Activated B cell treated with CpG ODN at 0.5 μM for 24 hours (primary cell): Measurements from ENCODE around the gene SEPHS1. TPM values are rescaled to one million over a fixed set of nuclear protein-coding genes. Genes with fewer than 3 reads are reported as not detected.
A peak's percentile ranks its signal among the peaks of the same experiment; 100 is the strongest.
"Not testable (repeated sequence)": the region's sequence is repeated elsewhere in the genome, so short reads cannot be mapped to it uniquely, and the experiment has no call there.

Experiments
- ATAC-seq: fragments of 200-7000 bp; cut with Tn5 transposase; one replicate; pipeline ENCODE4 v1.10.0; 2021; ENCODE audit warnings: low read depth, mild to moderate bottlenecking, moderate library complexity
- CTCF ChIA-PET: fragments of 350-600 bp; sonication (Branson Sonifier 250); formaldehyde crosslinking; loops from one replicate; lab custom pipeline; 2021; ENCODE audit warnings: antibody characterized with exemption; lab: Charles Lee
- POLR2A ChIA-PET: fragments of 350-600 bp; sonication (Branson Sonifier 250); formaldehyde crosslinking; loops from one replicate; lab custom pipeline; 2021; ENCODE audit warnings: antibody characterized with exemption; lab: Charles Lee
- DNase-seq: peaks from one replicate; pipeline ENCODE4 v3.0.0; 2022
- H3K27ac Mint-ChIP-seq: one replicate; pipeline ENCODE4 v1.8.0; 2020; ENCODE audit warnings: mixed read lengths
- H3K27me3 Mint-ChIP-seq: one replicate; pipeline ENCODE4 v1.8.0; 2021; ENCODE audit warnings: mixed read lengths
- H3K36me3 Mint-ChIP-seq: one replicate; pipeline ENCODE4 v1.8.0; 2021; ENCODE audit warnings: low read depth, mixed read lengths
- H3K4me1 Mint-ChIP-seq: one replicate; pipeline ENCODE4 v1.8.0; 2021; ENCODE audit warnings: mixed read lengths
- H3K4me3 Mint-ChIP-seq: one replicate; pipeline ENCODE4 v1.8.0; 2020; ENCODE audit warnings: mild to moderate bottlenecking, mixed read lengths
- H3K9me3 Mint-ChIP-seq: one replicate; pipeline ENCODE4 v1.8.0; 2020; ENCODE audit warnings: mixed read lengths
- intact Hi-C: fragments of 100-400 bp; cut with micrococcal nuclease; formaldehyde crosslinking; loops from one replicate; pipeline ENCODE4 v1.15.1; 2024
- total RNA-seq: library from RNA; stranded (reverse); gene quantifications from 2 replicates; pipeline ENCODE4 v1.2.3, GENCODE V29; 2022
- TF ChIP-seq, protein P1 (sequence below): fragments of 200-600 bp; IDR thresholded peaks from one replicate; pipeline ENCODE4 v1.8.0; 2022; ENCODE audit warnings: antibody characterized with exemption, mild to moderate bottlenecking

SEPHS1 gene
- total RNA-seq, 1 donor from 2014 or later, result 36.7 TPM

DNA sequence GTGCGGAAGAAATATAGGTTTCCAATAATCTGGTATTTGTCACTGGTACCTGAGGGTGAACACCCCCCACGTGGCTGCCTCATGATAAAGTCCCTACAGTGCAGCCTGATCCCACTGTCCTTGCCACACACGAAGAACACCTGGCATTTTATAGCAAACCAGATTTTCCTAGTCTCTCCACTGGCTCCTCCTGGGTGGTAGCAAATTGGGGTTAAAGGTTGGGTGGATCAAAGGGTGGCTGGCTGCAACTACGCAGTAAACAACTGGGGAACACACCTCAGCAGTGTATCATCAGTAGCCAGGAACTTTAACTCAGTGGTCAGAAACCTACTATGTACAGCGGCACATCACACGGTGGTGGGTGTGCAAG lies 10.3 kb downstream of the SEPHS1 start:
- intact Hi-C loops, result no loop called here
- ATAC-seq (no peak), DNase-seq (no peak)
- Mint-ChIP-seq H3K36me3 (peaks cover 47% of the 10 kb centered on the region), H3K4me1 (peaks cover 17% of the 10 kb centered on the region), H3K4me3 (no peak overlapping the region), H3K9me3 (no peaks in the 10 kb centered on the region), H3K27me3 (no peaks in the 10 kb centered on the region), H3K27ac (no peak overlapping the region)
- ChIA-PET POLR2A (no interaction called here), CTCF (no interaction called here)
- TF ChIP-seq, protein P1, sequence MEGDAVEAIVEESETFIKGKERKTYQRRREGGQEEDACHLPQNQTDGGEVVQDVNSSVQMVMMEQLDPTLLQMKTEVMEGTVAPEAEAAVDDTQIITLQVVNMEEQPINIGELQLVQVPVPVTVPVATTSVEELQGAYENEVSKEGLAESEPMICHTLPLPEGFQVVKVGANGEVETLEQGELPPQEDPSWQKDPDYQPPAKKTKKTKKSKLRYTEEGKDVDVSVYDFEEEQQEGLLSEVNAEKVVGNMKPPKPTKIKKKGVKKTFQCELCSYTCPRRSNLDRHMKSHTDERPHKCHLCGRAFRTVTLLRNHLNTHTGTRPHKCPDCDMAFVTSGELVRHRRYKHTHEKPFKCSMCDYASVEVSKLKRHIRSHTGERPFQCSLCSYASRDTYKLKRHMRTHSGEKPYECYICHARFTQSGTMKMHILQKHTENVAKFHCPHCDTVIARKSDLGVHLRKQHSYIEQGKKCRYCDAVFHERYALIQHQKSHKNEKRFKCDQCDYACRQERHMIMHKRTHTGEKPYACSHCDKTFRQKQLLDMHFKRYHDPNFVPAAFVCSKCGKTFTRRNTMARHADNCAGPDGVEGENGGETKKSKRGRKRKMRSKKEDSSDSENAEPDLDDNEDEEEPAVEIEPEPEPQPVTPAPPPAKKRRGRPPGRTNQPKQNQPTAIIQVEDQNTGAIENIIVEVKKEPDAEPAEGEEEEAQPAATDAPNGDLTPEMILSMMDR, result no peak

DNA sequence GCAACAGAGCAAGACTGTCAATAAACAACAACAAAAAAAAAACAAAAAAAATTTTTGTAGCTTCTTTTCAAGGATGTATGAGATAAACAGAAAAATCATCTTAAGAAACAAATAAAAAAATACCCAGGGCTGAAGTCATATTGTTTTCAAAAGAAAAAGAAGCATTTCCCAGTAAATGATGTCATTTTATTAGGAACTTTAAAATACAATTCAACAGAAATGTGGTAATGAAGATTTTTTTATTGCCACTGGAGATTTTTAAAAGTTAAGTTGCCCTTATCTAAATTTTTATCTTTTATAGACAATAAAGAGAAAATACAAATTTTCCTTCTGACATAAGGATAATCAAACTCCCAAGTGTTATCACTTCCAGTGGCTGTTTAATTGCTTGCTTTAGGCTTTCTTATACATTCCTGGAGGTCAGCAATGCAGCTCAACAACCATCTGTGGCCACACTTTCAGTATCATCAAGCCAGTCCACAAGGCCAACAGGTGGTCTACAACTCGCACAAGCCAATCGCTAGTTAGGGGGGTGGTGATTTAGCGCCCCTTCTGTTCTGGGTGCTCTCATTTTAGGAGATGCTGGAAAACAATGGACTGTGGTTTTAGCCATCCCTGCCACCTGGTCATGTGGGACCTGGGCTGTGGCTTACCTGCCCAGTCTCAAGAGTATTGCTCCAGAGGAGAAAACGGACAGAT lies 10.8 kb downstream of the SEPHS1 start:
- DNase-seq (no peak), ATAC-seq (no peak)
- peaks cover 17% of the 10 kb centered on the region for H3K4me1 Mint-ChIP-seq
- H3K27me3 Mint-ChIP-seq, result no peaks in the 10 kb centered on the region
- no peak overlapping the region for H3K4me3 Mint-ChIP-seq
- TF ChIP-seq, protein P1, result no peak
- ChIA-PET CTCF (no interaction called here), POLR2A (no interaction called here)
- H3K9me3 Mint-ChIP-seq, result no peaks in the 10 kb centered on the region
- H3K36me3 Mint-ChIP-seq, result peaks cover 50% of the 10 kb centered on the region
- no peak overlapping the region for H3K27ac Mint-ChIP-seq
- intact Hi-C loops, result no loop called here

DNA sequence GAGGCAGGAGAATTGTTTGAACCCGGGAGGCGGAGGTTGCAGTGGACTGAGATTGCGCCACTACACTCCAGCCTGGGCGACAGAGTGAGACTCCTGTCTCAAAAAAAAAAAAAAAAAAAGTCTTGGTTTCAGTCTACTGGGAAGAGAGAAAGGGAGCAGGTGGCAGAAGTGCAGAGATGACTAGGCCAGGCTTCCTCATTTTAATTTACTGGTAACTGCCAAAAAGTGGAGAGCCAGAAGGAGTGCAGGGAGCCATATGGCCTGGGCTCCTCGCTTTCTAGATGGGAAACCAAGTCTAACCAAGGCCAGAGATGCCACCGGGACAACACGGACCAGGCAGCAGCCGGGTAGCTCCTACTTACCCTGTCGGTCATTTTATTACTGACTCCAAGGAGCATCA lies 12.2 kb downstream of the SEPHS1 start:
- ChIA-PET CTCF (no interaction called here), POLR2A (interaction anchor here (0.7 kb wide), 1 partner anchor 878 kb away, joined by 9 read pairs; no protein-coding TSS in a partner anchor)
- Mint-ChIP-seq H3K27ac (no peak overlapping the region), H3K9me3 (no peaks in the 10 kb centered on the region), H3K4me1 (peaks cover 14% of the 10 kb centered on the region), H3K27me3 (no peaks in the 10 kb centered on the region), H3K4me3 (no peak overlapping the region), H3K36me3 (peaks cover 63% of the 10 kb centered on the region)
- TF ChIP-seq, protein P1, result no peak
- no peak for DNase-seq
- ATAC-seq, result peak; percentile 28
- intact Hi-C loops, result no loop called here

- Mint-ChIP-seq H3K27me3 (no peaks in the 10 kb centered on the region), H3K36me3 (peaks cover 70% of the 10 kb centered on the region), H3K27ac (no peak overlapping the region), H3K9me3 (no peaks in the 10 kb centered on the region), H3K4me1 (peaks cover 7% of the 10 kb centered on the region), H3K4me3 (no peak overlapping the region)
- TF ChIP-seq, protein P1, result no peak
- intact Hi-C loops, result no loop called here
- POLR2A ChIA-PET, result no interaction called here
- DNase-seq (no peak), ATAC-seq (no peak)
- CTCF ChIA-PET, result no interaction called here
These were observed 13.5 kb downstream of the SEPHS1 start for GRCh38 chr10:13334556-13334955.

- no peak for ATAC-seq
- no peak overlapping the region for H3K4me3 Mint-ChIP-seq
- H3K4me1 Mint-ChIP-seq, result peaks cover 3% of the 10 kb centered on the region
- intact Hi-C loops, result no loop called here
- H3K36me3 Mint-ChIP-seq, result peaks cover 82% of the 10 kb centered on the region
- no peaks in the 10 kb centered on the region for H3K27me3 Mint-ChIP-seq
- TF ChIP-seq, protein P1, result no peak
- no peak overlapping the region for H3K27ac Mint-ChIP-seq
- H3K9me3 Mint-ChIP-seq, result no peaks in the 10 kb centered on the region
- DNase-seq, result no peak
- ChIA-PET CTCF (no interaction called here), POLR2A (no interaction called here)
These were observed 16.4 kb downstream of the SEPHS1 start for GRCh38 chr10:13331646-13332045.

- ATAC-seq, H3K4me3 Mint-ChIP-seq, DNase-seq, H3K4me1 Mint-ChIP-seq, POLR2A ChIA-PET, H3K27me3 Mint-ChIP-seq, intact Hi-C loops, H3K9me3 Mint-ChIP-seq, H3K27ac Mint-ChIP-seq: not testable (repeated sequence)
- CTCF ChIA-PET, result interaction anchor here (0.8 kb wide), 1 partner anchor 30 kb away, joined by 3 read pairs; no protein-coding TSS in a partner anchor
- peaks cover 84% of the 10 kb centered on the region for H3K36me3 Mint-ChIP-seq
These were observed 17.1 kb downstream of the SEPHS1 start for GRCh38 chr10:13330980-13331379.
